GM21576 (cell line): ENCODE results near the gene RNF26.

Experiments used
- ATAC-seq: cut with Tn5 transposase; IDR thresholded peaks from one replicate; pipeline ENCODE4 v1.9.1; 2021; ENCODE audit warnings: mild to moderate bottlenecking, moderate library complexity; ENCODE audit not compliant: unreplicated experiment

Gene RNF26

DNA sequence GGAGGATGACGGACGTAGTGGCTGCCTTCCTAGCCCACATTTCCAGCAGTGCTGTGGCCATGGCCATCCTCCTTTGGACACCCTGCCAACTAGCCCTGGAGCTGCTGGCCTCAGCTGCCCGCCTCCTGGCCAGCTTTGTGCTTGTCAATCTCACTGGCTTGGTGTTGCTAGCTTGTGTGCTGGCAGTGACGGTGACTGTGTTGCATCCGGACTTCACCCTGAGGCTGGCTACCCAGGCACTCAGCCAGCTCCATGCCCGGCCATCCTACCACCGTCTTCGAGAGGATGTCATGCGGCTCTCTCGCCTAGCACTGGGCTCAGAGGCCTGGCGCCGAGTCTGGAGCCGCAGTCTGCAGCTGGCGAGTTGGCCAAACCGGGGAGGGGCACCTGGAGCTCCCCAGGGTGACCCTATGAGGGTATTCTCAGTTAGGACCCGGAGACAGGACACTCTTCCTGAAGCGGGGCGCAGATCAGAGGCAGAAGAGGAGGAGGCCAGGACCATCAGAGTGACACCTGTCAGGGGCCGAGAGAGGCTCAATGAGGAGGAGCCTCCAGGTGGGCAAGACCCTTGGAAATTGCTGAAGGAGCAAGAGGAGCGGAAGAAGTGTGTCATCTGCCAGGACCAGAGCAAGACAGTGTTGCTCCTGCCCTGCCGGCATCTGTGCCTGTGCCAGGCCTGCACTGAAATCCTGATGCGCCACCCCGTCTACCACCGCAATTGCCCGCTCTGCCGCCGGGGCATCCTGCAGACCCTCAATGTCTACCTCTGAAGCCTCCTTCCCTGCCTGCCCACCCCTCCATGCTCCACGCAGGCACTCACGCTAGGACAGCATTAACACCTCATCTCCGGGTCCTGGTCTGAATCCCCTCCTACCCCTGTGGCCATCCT lies 1.6 kb downstream of the RNF26 start:
- ATAC-seq, result no peak

DNA sequence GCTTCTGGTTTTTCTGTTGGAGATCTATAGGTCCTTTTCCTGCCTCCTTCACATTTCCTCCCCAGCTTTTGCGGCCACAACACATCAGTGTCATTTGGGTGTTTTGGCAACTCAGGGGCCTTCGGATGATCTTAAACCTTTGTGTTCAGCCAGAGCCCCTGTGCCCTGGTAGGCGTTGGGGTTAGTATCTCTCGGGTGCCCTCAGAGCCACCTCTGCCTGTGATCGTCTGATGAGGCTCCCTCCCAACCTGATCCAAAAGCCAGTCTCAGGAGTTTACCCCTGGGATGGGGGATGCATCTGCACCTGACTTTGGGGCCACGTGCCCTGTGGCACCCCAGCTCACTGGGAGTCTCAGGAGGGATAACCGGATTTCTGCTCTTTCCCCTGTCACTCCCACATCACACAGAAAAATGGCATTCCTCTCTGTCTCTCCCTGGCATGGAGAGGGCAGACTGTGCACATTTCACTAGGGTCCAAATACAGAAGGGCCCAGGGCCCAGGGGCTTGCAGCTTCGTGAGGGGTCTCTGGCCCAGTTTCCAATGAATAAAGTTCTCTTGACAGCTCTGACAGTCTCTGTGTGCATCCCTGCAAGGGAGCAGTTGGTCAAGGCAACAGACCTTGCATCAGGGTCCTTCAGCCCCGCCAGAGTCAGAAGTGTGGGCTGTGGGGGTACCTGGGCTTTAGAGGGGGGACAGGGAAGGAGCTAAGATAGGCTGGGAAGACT lies 2.6 kb downstream of the RNF26 start:
- no peak for ATAC-seq

DNA sequence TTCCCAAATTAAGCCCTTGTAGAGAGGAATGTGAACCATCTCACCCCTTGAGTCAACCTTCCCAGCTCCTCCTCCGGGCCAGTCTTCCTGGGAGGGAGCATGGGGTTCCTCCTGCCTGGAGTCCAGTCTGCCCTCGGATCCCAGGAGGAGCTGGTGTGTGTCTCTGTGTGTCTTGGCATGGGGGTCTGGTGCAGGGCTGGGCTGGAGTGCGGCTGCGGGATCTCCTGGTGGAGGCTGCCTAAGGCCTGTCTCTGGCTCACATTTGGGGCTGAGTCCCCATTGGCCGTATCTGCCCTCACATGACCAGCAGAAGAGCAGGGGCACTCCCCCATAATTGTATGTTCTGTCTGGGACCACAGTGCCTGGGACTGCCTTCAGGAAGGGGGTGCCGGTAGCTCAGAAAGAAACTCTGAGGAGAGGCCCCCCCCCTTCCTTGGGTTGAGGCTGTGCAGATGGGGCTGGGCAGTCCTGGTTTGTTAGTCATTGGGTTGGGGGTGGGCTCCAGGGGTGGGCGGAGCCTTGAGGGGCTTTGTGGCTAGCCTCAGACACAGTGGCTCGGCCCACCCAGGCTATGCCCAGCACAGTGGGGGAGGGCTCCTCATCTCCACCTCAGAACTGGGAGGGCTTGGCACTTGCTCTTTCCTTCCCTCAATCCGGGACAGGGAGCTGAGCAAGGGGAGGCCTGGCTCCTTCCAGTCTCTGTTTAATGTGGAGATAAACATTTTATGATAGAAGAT lies 3.4 kb downstream of the RNF26 start:
- no peak for ATAC-seq

DNA sequence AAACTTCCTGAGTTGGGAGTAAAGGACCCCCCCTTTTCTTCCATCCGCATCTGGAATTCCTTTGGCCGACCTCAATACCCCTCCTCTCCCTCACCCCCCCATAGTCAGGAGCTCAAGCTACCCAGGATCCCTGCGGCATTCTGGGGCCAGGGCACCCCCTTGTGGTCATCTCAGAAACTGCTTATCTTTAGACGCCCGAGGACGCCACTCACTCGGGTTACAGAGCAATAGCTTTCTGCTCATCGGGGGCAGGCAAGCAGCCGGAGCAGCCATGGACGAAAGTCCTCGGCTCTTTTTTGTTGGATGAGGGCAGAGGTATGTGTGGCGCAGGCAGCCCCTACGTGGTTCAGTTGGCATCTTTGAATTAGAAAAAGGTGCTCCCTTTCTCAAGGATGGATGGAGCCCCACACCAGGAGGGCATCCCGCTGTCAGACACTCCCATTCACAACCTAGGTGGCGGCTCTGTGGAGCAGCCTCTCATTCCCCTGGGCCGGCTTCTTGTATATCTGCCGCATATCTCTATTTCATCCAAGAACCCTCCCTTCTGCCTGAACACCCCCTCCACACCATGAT lies 4.1 kb downstream of the RNF26 start:
- no peak for ATAC-seq

DNA sequence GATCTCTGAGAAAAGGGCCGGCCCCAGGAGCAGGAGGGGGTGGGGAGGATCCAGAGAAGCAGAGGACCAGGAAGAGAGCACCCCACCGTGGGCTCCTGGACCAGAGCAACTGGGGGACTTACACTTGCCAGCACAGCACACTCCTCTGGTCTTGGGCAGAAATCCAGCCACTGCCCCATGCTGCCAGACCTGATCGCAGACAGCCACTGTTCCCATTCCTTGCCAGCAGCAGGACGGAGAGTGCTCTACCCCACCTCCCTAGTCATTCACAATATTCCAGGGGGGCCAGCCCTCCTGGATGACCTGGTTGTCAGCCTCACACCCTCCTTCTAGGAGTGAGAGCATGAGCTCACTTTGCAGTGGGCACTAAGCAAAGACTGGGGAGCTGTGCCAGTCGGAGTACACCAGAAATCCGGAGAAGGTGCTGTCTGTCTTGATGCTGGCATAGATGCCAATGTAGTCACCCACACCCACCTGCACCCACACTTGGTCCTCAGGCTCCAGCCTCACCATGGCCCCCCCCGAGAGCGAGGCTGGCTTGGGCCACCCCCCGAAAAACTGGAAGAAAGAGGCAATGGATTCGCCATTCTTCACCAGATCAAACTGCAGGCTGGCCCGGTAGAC lies 4.8 kb downstream of the RNF26 start:
- no peak for ATAC-seq

DNA sequence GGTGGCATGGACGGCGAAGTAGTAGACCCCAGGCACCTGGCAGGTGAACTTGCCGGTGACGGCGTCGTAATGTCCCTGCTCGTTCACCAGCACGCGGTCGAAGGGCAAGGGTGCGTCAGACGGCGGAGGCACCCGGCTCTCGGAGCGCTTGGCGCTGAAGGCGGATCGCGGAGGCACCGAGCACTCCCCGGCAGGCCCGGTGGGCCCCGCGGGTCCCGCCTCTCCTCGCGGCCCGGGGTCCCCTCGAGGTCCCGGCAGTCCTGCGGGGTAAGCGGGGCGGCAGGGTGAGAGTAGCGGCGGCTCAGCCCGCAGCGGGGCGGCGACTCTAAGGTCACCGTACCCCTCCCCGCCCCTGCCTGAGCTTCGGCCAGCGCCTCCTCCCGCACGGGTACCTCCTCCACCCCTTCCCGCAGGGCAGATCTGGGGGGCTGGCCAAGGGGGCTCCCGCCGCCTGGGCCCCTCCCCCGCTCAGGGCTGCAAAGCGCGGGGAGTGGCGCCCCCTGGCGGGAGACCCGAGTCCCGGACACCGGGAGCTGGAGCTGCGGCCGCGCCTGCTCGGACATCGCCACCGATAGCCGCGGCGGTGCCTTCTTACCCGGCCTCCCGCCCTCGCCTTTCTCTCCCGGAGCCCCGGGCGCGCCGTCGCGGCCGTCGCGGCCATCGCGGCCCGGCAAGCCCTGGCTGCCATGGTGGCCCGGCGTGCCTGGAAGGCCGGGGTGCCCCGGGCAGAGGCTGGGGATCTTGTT lies 5.4 kb downstream of the RNF26 start:
- no peak for ATAC-seq

DNA sequence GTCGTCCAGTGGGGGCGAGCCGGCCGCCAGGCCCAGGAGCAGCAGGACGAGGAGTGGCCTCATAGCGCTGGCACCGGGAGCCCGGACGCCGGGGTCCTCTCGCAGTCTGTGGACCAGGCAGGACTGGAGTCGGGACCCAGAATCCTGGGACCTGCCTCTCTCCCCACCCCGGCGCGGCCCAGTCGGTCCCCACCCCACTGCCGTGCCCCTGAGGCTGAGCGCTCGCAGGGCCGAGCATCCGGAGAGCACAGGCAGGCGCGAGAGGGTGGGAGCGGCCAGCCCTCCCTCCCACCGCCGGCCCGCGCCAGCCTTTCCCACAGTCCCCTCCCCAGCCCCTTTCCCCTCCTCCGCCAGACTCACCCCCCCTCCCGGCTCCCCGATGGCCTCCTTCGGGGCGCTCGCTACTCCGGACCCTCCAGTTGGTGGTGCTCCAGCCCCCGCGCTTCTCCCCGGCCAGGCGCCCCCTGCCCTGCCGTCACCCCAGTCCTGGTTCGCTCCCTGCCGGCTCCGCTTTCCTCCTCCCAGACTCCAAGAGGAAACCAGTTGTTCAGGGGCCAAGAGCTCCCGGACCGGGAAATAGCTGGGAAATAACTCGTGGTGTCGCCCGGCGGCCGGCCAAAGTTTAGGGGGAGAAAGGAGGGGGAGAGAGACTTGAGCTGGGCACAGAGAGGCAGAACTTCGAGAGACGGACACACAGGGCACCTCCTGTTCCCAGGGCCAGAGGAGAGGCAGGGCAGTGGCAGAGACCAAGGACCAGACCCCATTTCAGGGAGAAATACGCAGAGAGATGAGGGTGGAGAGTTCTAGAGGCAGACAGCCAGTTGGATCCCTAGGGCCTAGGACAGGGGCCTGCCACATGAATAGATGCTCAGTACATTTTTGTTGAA lies 6.3 kb downstream of the RNF26 start, which contains the start of gene C1QTNF5:
C1QTNF5 (minus strand) TSS at position 549 of the 887 bp plus-strand sequence; CDS start at position 63, 486 bp downstream.
- ATAC-seq, result no peak

DNA sequence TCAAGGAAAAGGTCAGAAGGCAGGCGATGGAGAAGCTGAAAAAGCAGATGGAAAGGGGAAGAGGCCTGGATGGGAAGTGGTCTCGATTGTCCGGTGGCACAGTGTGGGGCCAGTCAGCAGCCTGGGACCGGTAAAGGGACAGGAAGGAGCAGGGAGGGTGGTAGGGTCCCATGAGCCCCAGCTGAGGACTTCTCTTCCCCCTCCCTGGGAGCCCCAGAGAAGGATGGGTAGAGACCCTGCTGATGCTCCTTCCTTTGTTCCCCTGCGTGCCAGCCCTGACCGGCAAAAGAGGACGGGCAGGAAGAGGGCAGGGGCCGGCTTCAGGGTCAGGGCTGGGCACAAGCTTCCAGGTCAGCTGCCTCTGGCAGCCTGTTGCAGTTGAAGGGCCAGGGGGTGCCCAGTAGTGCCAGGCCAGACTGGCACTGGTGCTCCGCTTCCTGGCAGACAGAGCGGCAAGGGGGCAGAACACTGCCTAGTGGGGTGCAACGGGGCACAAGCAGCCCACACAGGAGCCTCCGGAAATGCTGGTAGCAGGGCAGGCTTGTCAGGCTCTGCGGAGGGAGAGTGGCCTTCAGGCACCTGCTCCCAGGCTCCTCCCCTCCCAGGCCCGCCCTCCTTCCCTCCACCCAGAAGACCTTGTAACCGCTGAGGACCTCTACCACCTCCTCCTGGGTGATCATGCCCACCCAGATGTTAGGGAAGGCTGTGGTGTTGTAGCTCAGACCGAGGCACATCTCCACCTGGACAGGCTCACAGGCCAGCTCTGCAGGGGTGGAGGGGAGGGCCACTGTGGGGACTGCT lies 7.1 kb downstream of the RNF26 start:
- no peak for ATAC-seq

DNA sequence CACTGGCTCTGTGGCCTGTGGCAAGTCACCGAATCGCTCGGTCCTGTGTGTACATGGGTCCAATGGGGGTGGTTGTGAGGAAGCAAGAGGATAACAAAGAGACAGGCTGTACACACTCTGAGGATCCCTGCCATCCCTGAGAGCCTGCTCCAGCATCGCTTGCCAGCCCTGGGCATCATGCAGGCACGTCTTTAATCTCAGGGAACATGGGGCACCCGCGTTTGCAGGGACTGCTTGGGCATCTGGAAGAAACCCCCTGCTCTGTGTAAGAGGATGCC lies 7.6 kb downstream of the RNF26 start:
- ATAC-seq, result no peak

DNA sequence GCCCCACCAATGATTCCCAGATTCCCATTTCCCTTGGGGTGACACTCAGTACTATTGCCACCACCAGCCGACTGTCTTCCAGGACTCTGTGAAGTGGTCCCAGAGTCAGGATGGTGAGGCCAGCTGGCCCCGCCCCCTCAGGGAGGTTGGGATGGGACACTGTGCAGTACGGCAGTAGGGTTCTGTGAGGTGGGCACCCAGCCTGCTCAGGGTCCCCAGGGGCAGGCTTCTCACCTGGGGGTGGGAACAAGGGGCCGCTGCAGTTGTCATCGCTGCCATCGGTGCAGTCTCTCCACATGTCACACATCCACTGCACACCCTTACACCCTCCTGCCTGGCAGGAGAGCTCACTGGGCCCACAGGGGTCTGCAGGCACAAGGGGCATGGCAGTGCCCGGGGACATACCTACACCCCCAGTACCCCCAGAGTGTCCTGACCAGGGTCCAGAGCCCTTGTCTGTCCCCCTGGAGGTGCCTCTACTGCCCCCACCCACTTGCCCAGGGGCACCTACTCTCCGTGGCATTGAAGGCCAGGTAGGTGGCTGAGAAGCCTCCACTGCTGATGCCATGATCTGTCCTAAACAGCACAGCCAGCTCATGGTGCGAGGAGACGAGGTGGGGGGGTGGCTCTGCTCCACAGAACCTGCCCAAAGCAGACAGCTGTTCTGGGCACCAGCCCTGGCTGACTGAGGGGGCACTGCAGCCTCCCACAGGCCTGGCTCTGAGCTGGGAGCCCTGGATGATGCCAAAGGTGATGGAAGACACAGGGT lies 8.2 kb downstream of the RNF26 start:
- no peak for ATAC-seq

DNA sequence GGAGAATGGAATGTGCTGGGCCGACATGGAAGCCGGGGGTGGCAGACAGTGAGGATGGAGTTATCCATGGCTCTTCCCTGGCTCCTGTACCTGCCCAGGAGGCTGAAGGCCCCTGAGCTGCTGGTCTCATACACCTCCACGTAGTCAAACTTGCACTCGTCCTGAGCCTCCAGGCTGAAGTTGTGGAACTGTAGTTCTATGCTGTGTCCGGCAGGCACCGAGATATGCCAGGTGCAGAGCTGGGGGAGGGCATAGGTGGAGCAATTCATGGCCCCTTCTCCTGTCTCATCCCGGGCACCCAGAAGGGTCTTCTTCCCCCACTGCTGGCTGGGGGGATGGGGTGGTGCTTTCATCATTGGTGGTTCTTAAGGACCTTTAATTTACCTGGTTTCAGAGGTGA lies 9.4 kb downstream of the RNF26 start:
- ATAC-seq, result no peak

DNA sequence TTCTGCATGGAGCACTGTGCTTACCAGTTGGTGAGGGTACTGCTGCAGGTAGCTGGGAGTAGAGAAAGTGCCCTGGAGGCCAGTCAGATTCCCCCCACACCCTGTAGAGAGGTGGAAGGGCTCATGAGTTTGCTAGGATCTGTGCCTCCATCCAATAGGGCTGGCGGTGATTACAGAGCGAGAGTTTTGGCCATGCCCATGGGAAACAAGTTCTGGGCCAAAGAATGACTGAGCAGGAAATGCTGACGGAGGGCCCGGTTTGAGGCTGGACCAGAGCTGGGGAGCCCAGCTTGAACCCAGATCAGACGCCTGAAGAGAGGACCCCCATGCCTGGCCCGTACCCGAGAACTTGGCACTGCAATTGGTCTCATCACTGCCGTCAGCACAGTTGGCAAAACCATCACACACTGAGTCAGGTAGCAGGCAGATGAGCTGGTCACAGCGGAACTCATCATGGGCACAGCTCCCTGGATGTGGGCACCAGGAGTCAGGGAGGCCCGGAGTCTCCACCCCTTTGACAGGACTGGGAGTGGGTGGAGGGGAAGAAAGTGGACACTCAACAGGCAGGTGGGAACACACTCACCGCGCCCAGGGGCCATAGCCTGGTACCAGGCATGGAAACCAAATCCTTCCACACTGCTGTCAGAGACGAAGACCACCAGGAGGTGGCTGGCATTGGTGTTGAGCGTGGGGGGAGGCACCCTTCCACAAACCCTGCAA lies 10.1 kb downstream of the RNF26 start:
- ATAC-seq, result no peak

DNA sequence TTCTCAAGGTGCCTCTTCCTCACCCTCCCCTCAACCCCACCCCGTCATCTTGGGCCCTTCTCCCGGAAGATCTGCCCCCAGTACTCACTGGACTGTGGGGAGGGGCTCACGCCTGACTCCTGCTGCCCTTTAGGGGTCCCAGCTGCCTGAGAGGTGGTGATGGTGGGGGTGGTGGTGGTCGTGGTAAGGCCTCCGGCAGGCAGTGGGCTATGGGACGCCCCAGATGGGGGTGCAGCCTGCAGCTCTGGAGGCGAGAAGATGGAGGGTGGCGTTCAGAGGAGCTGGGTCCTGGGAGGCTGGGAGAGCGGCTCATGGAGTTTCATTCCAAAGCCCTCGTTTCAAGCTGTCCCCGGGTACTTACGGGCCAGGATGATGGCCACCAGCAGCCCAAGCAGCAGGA lies 11.4 kb downstream of the RNF26 start:
- no peak for ATAC-seq

DNA sequence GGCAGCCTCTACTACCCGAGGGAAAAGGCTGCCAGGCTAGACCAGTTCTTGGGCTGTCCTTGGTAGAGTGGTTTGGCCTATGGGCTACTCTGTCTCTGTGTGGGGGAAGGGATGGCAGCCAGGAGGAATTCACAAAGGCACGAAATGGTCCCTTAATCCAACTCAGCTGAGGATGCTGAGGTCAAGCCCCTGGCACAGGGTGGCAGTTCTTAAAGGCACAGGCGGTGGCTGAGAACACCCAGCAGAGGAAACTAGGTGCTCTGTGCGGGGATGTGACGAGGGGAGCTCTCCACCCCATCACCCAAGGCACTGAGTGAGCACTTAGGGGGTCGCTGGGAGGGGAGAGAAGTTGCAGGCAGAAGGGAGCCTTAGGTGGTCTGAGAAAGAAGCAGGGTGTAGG lies 12.3 kb downstream of the RNF26 start, which contains the start of gene MFRP:
MFRP (minus strand) TSS at position 101 of the 400 bp plus-strand sequence. CDS start 192 bp downstream, outside the sequence.
- ATAC-seq, result no peak

DNA sequence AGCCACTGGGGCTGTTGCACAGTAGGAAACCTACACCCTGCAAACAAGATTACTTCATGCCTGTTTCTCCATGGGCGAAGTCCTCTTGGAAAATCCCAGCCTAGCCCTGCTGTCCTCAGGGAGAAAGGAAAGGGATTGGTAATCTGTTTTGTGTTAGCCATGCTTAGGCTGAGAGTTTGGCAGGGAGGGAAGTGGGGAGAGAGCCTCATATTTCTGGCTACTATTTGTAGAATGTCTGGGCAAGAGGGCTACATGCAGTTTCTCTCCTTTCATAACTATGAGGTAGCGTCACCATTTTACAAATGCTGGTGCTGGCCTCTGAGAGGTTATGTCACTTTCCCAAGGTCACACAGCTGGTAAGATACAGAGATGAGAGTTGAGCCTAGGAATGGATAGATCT lies 12.9 kb downstream of the RNF26 start:
- no peak for ATAC-seq

DNA sequence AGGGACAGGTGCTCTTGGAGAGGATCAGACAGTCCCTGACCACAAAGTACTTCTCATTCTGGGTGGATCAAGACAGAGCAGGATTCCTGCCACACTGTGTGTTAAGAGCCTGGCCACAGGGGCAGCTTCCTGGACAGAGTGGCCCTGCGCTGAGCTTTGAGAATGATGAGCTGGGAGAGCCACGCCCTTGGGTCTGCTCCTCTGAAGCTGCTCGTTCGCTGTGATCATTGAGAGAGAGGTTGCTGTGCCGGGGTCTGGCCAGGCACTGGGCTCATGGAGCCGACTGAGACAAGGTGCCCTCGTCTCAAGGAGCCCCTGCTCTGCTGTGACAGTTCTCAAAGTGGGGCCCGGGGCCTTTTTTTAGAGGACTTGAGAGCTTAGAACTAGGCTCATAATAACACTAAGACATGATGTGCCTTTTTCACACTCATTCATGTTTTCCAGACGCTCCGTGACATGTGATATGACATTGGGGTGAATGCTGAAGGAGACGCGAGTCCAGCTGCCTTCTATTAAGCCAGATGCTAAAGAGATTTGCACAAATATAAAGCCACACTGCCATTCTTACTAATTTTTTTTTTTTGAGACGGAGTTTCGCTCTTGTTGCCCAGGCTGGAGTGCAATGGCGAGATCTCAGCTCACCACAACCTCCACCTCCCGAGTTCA lies 13.7 kb downstream of the RNF26 start:
- no peak for ATAC-seq
